Heart left ventricle (tissue), 16 donors: ENCODE data around the gene CMTM5. TPM values are rescaled to one million over a fixed set of nuclear protein-coding genes. Genes with fewer than 3 reads are reported as not detected.

Source experiments
- ATAC-seq, 4 donors: fragments of 200-7000 bp; cut with Tn5 transposase; one replicate each; pipeline ENCODE4 v1.9.1; 2020 to 2022; ENCODE audit warnings: moderate library complexity in 4 of 4, mild to moderate bottlenecking in 3 of 4, moderate number of reproducible peaks in 1 of 4
- DNase-seq, 5 donors: peaks; one replicate each; pipeline ENCODE4 v3.0.0-alpha.2; 2020
- H3K27ac ChIP-seq, 12 donors: fragments of 200-600 bp; sonication (generic) in 4 of 12; one replicate each; pipeline versions ENCODE4 v1.5.0 to v1.8.0; 2016 to 2022; ENCODE audit warnings: mild to moderate bottlenecking in 2 of 12
- H3K27me3 ChIP-seq, 9 donors: fragments of 200-600 bp; sonication (generic) in 2 of 9; one replicate each; pipeline versions ENCODE4 v1.5.1 to v1.8.0; 2016 to 2022; ENCODE audit warnings: mild to moderate bottlenecking in 3 of 9
- H3K36me3 ChIP-seq, 9 donors: fragments of 200-600 bp; sonication (generic) in 2 of 9; one replicate each; pipeline versions ENCODE4 v1.5.0 to v1.8.0; 2018 to 2022; ENCODE audit warnings: mild to moderate bottlenecking in 2 of 9
- H3K4me1 ChIP-seq, 12 donors: fragments of 200-600 bp; sonication (generic) in 4 of 12; one replicate each; pipeline versions ENCODE4 v1.5.0 to v1.8.0; 2016 to 2022; ENCODE audit warnings: mild to moderate bottlenecking in 3 of 12
- H3K4me3 ChIP-seq, 12 donors: fragments of 200-600 bp; sonication (generic) in 4 of 12; one replicate each; pipeline versions ENCODE4 v1.5.0 to v1.8.0; 2017 to 2022; ENCODE audit warnings: mild to moderate bottlenecking in 9 of 12, moderate library complexity in 4 of 12
- H3K9me3 ChIP-seq, 12 donors: fragments of 200-600 bp; sonication (generic) in 4 of 12; one replicate each; pipeline versions ENCODE4 v1.5.0 to v1.8.0; 2016 to 2022; ENCODE audit warnings: mild to moderate bottlenecking in 1 of 12
- CTCF ChIP-seq, 12 donors: fragments of 200-600 bp; sonication (generic) in 4 of 12; IDR thresholded peaks; one replicate each; pipeline versions ENCODE4 v1.5.0 to v1.8.0; 2018 to 2022; ENCODE audit warnings: antibody characterized with exemption in 12 of 12, mild to moderate bottlenecking in 5 of 12
- POLR2A ChIP-seq, 2 donors: fragments of 450-650 bp; IDR thresholded peaks; one replicate each; pipeline ENCODE4 v1.6.1; 2017; ENCODE audit warnings: antibody characterized with exemption in 2 of 2, mild to moderate bottlenecking in 2 of 2, moderate library complexity in 2 of 2
- WGBS, 4 donors: extraction: QIAGEN DNeasy Blood & Tissue Kit in 2 of 4; methylation state at CpG; one replicate each; pipeline versions ENCODE4 v1.1.5 to v1.1.7; 2013 to 2018; 5-methylcytosine and 5-hydroxymethylcytosine counted together
- intact Hi-C, 10 donors: fragments of 100-400 bp; cut with DNase I; formaldehyde crosslinking; loops; one replicate each; pipeline versions ENCODE4 v1.11.1 to v1.14.2; 2022
- polyA plus RNA-seq, 2 donors: library from polyadenylated mRNA; stranded (reverse); fragments of 200-250 nt; gene quantifications; one replicate each; pipeline ENCODE4 v1.2.3, GENCODE V29; 2013
- total RNA-seq, 9 donors: library from RNA; depleted of rRNA in 2 of 9; stranded (reverse); fragments of >200 nt in 2 of 9; fragmentation: NEBNext Ultra II Directional in 3 of 9; extraction: Animal tissue kit (Norgen Biotek cat#: 25700) in 3 of 9; gene quantifications; one replicate each; pipeline versions ENCODE4 v1.1.0 to v1.2.4, GENCODE V29; 2016 to 2023
- donor health status: ischemic (EF 13 %, LVEDD 7.1; RV severe dilation, severe dysfunction).
- donor health status: healthy with polysubstance abuse.
- donor health status: DM: no; HTN: yes; CAD: no.
- donor health status: DM: no; HTN: no; CAD: no.
- donor health status: ischemic (EF 25% LVEDD 6.9; RV normal size, moderate dysfunction).
- donor health status: ischemic (EF 25% LVEDD 5.7; RV mildly dilated, moderate dysfunction).
- donor health status: healthy.
- donor health status: DM: yes; HTN: yes; CAD: no.
- donor health status: ischemic (EF 35%, LVEDD 5.7; RV mildly dilated, moderate dysfunction).
- donor health status: nonischemic (EF 11% LVEDD 7.7; RV severe dilation, severe dysfunction).
- donor health status: DM: yes; HTN: yes; CAD: no.
- donor health status: PGD.
- donor health status: ischemic (EF 29% LVEDD 5.4; RV normal size, mild dysfunction).
- donor health status: nonischemic (EF 23%, LVEDD 6.1; RV moderate dilation, normal function).

Gene CMTM5
- total and polyA plus RNA-seq, 11 donors = 0.32 to 1.8 (median 0.75) TPM; not detected in 4

- DNase-seq (peak in 1 of 5 donors; percentile 54), ATAC-seq (no peak)
- no peaks in the 10 kb centered on the region for H3K36me3 ChIP-seq
- H3K4me1 ChIP-seq = peaks cover 0 to 20% (median 10%) of the 10 kb centered on the region in 12 donors
- H3K4me3 ChIP-seq = no peak overlapping the region
- TF ChIP-seq CTCF (IDR thresholded peaks at IDR 0.05) (no peak), POLR2A (IDR thresholded peaks at IDR 0.05) (no peak)
- H3K9me3 ChIP-seq = no peaks in the 10 kb centered on the region
- intact Hi-C loops = no loop called here
- no peak overlapping the region for H3K27ac ChIP-seq
- 93 to 96% (median 94%) methylated on average over 15 to 19 of the region's 19 CpGs for WGBS, 4 donors
- H3K27me3 ChIP-seq = peaks cover 0 to 21% (median 0%) of the 10 kb centered on the region in 9 donors
Measured at GRCh38 chr14:23347406-23348296, 29.2 kb upstream of the CMTM5 start.

DNA sequence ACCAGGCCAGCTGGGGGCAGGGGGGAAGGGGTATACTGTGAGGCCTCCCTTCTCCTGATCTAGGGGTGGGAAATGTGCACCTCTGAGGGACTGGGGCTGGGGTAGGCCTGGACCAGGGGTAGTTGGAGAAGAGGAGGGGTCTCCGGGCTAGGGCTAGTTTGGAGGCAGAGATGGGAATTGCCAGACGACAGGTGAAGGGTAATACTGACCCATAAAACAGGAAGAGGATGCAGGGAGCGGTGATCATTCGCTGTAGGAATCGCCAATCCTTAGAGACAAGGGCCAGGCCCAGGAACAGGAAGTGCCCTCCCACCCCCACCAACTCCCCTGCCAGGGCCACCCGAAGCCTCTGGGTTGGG, 28.6 kb upstream of the CMTM5 start:
- ATAC-seq = no peak
- Histone ChIP-seq H3K9me3 (no peaks in the 10 kb centered on the region), H3K4me3 (no peak overlapping the region), H3K4me1 (peaks cover 4 to 24% (median 12%) of the 10 kb centered on the region in 12 donors), H3K36me3 (no peaks in the 10 kb centered on the region), H3K27ac (no peak overlapping the region), H3K27me3 (peaks cover 0 to 24% (median 0%) of the 10 kb centered on the region in 9 donors)
- TF ChIP-seq POLR2A (IDR thresholded peaks at IDR 0.05) = no peak
- TF ChIP-seq CTCF (IDR thresholded peaks at IDR 0.05) = no peak
- 79 to 87% (median 83%) methylated on average over 6 of the region's 6 CpGs for WGBS, 4 donors
- no peak for DNase-seq
- intact Hi-C loops = no loop called here

DNA sequence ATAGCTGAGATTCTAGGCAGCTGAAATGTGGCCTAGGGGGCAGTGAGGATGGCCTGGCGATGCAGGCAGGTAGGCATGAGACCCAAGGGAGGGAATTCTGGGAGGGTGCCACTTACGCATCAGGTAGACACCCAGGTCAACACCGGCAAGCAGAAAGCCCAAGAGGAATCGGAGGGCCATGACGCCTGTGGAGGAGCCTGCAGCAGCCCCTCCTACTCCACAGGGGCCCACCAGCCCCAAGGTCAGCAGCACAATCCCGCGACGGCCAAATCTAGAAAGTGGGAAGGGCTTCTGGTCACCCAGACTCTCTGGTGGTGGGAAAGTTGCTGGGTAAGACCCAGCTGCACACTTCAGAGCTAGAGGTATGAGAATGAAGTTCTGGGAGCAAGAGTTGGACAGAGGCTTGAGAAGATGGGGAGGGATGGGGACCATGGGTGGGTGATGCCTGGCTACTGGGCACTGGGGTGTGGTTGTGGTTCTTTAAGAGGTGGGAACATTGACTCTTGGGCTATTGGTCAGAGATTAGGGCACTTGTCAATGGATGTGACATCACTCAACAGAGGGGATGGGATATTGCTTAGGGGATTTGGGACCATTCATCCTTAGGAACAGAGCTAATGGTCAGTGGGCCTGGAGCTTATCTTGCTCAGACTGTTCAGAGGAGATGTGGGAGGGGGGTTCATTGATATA, 27.5 kb upstream of the CMTM5 start:
- no peak overlapping the region for H3K4me3 ChIP-seq
- no peak for TF ChIP-seq POLR2A (IDR thresholded peaks at IDR 0.05)
- no peak for TF ChIP-seq CTCF (IDR thresholded peaks at IDR 0.05)
- 87 to 94% (median 90%) methylated on average over 8 of the region's 8 CpGs for WGBS, 4 donors
- H3K27ac ChIP-seq = no peak overlapping the region
- H3K36me3 ChIP-seq = no peaks in the 10 kb centered on the region
- no peak for DNase-seq
- intact Hi-C loops = no loop called here
- no peak for ATAC-seq
- no peaks in the 10 kb centered on the region for H3K9me3 ChIP-seq
- H3K4me1 ChIP-seq = peaks cover 4 to 25% (median 12%) of the 10 kb centered on the region in 12 donors
- peaks cover 0 to 27% (median 0%) of the 10 kb centered on the region in 9 donors for H3K27me3 ChIP-seq
